HG03457 (cell line): ENCODE data around the gene AFAP1L1.

ENCODE experiments used
- ATAC-seq: cut with Tn5 transposase; IDR thresholded peaks from one replicate; pipeline ENCODE4 v1.9.1; 2021; ENCODE audit warnings: moderate number of reproducible peaks; ENCODE audit not compliant: unreplicated experiment

The AFAP1L1 gene

DNA sequence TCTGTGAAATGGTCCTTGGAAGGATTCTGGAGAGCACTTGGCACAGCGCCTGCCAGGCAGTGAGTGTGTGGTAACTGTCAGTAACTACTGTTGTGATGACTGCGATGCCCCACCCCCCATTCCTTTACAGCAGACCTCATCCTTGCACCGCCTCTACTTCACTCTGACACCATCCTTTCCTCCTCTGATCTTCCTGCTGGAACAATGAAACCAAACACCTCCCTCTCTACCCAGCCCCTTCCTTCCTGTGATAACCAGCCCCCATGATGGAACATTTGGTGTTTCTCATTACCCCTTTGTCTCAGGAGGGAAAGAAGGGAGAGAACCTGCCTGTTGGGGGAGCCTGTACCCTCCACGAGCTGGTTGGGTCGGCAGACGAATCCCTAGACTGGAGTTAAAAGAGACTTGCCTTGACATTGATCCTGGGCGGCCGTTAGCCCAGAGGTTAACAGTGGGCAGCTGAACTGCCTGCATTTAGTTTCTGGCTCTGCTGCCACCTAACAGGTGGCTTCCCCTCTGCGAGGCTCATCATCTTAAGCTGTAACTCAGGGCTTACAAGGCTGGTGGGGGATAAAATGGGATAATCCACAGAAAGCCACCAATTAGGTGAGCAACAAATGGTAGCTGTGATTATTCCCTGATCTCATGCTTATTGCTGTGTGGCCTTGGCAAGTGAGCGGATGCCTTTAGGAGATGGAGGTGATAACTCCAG is 39.4 kb downstream of the AFAP1L1 start:
- ATAC-seq: no peak

DNA sequence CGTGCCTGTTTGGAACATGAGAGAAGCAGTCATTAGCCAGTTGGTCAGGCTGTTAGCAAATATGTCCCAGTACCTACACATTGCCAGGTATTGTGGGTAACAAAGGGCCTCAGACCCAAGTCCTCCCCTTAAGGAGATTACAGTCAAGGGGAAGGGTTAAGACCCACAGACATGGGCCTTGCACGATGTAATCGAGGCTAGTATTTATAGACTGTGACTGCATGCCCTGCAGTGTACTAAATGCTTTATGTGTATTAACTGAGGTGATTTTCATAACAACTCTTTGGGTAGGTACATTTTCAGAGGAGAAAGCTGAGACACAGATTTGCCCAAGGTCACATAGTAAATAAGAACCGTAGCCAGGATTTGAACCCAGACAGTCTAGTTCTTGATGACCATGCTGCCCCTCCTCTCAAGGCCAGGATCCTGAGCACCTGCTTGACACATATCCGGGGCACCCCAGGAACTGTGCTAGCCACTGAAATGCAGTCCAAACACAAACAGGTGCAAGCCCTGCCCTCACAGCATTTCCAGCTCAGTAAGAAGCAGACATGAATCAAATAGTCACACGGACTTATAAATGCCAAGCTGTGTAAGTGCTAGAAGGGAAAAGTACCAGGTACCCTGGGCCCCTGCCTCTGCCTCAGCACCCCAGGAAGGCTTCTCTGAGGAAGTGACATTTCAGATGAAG is 41.6 kb downstream of the AFAP1L1 start:
- no peak for ATAC-seq

- ATAC-seq: no peak
Observed at GRCh38 chr5:149314571-149315111, 43.0 kb downstream of the AFAP1L1 start.

- ATAC-seq: no peak
Observed at GRCh38 chr5:149315753-149316152, 44.1 kb downstream of the AFAP1L1 start.

DNA sequence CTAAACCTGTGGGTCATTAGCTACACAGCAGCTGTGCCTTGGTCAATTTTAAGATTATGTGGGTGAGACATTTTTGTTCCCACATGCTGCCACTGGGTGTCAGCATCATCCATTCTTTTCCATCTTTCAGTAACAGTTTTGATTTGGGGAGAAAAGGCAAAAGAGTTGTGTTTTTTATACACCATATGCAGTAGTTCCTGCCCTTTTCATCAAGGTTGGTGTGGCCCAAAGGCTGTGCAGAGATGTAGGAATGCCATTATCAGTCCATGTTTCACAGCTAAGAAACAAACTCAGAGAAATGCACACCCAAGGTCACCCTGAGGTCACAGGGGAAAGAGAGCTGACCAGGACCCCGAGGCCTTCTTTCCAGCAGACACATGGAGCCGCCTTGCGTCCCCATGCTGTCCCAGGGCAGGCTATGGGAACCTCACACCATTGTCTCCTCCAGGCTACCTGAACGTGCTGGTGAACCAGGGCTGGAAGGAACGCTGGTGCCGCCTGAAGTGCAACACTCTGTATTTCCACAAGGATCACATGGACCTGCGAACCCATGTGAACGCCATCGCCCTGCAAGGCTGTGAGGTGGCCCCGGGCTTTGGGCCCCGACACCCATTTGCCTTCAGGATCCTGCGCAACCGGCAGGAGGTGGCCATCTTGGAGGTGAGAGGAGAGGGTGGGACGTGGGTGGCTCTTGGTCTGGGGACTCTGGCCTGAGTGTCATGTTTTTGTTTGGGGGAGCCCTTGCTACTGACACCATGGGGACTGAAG is 45.8 kb downstream of the AFAP1L1 start:
- no peak for ATAC-seq

DNA sequence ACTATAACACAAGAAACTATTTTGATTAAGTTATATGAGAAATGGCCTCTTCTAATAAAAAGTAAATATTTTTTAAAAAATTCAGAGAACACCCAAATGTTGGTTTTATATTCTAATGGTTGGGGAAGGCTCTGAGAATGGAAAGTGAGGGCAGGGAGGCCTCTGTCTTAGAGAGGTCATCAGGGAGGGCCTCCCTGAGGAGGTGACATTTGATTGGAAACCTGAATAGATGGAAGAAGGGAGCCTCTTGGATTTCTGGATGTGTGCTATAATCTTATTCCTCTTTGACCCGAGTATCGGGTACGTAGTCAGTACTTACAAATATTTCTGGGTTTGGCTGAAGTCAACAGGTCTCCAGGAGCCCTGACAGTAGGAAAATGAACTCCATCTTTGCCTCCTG is 47.5 kb downstream of the AFAP1L1 start:
- no peak for ATAC-seq

GRCh38 chr5:149320791-149321330 is 49.2 kb downstream of the AFAP1L1 start:
- ATAC-seq: no peak

- ATAC-seq: no peak
Observed at GRCh38 chr5:149322518-149322917, 50.9 kb downstream of the AFAP1L1 start.

GRCh38 chr5:149323210-149323609 is 51.6 kb downstream of the AFAP1L1 start:
- ATAC-seq: no peak

DNA sequence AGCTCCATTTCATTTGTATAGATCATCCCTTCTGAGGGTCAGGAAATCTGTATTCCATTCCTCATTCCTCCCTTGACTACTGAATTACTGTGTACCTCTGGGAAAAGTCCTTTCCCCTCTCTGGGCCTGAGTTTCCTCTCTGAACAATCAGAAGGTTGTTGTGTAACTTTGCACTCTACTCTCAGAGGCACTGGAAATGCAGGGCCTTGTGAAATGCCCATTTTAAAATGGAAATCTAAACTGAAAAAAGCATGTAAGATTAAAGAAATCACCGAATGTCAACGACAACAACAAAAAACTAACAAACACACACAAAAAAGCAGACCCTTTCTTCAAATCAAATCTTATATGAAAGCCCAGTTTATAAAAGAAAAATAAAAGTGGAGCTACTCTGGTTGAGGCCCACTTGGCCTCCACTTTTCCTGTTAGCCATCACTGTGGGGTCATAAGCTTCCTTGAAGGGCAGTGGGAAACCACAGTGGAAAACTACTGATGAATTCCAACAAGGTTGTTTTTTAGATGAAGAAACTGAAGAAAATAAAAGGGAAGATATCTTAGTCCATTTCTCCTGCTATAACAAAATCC is 52.1 kb downstream of the AFAP1L1 start:
- no peak for ATAC-seq

- no peak for ATAC-seq
Observed at GRCh38 chr5:149324641-149325040, 53.0 kb downstream of the AFAP1L1 start.

DNA sequence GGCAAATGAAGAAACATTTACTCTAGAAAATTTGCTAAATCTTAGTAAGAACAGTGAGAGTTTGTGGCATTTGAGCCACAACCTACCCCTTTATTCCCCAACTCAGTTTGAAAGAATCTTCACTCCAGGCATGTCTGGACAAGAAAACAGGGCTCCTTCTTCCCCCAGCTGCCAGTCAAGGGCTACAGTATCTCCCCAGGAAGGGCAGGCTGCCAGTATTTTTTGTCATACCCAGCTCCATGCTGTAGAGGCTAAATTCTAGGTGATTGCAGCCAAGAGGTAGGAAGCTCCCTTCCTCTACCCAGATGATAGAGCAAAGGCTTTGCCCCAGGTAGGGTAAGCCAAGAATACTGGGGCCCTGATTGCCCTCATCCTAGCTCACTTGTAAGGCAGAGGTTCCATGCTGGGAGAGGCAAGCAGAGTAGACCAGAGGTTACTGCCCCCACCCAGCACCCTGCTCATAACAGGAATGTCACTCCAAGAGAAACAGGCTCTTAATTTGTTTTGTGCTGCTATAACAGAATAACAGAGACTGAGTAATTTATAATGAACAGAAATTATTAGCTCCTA is 53.6 kb downstream of the AFAP1L1 start:
- no peak for ATAC-seq

GRCh38 chr5:149325894-149326293 is 54.2 kb downstream of the AFAP1L1 start:
- no peak for ATAC-seq

DNA sequence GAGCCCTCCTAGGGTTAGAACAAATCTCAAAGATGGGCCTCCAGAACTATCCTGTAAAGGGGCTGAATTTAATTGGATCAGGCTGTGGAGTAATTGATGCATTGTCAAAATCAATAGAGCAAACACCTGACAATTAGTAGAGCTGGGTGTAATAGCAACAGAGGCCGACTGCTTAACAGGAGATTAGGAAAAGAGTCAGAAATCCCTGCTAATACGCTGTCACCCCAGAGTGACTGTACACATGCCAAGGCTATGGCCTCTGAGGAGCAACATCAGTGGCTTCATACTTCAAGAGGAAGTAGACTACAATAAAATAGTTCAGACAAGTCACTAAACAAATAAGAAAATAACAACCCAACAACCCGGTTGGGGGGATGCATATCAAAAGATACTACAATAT is 55.0 kb downstream of the AFAP1L1 start:
- no peak for ATAC-seq

DNA sequence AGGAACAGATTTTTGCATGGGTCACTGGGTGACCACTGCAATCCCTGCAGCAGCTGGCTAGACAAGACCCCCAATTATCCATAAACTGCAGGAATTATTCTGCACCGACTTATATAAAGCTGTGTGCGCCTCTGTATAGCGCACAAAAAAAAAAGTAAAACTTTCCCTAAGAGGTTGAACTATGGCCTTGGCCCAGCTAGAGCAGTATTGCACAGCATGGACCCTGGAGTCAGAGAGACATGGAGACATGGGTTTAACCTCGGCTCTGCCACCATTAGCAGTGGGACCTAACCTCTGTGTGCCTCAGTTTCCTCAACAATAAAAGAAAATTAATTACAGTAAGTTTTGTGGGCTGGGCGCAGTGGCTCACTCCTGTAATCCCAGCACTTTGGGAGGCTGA is 56.5 kb downstream of the AFAP1L1 start:
- no peak for ATAC-seq

GRCh38 chr5:149333711-149334443 is 62.2 kb downstream of the AFAP1L1 start:
- ATAC-seq: no peak

GRCh38 chr5:149337736-149338135 is 66.1 kb downstream of the AFAP1L1 start:
- ATAC-seq: no peak

DNA sequence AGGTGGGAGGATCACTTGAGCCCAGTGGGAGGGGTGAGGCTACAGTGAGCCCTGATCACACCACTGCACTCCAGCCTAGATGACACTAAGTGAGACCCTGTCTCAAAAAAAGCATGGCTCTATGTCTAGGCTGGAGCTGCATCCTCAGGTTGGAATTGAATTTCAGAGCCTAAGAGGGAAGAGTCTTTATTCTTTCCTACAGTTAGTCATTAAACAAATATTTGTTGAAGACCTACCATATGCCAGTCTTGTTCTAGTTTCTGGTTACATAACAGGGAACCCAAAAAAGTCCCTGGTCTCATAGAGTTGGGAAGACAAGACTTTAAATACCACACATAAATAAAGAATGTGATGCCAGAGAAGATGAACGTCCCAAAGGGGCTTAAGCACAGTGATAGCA is 66.7 kb downstream of the AFAP1L1 start:
- no peak for ATAC-seq

GRCh38 chr5:149340920-149341319 is 69.3 kb downstream of the AFAP1L1 start:
- ATAC-seq: no peak

DNA sequence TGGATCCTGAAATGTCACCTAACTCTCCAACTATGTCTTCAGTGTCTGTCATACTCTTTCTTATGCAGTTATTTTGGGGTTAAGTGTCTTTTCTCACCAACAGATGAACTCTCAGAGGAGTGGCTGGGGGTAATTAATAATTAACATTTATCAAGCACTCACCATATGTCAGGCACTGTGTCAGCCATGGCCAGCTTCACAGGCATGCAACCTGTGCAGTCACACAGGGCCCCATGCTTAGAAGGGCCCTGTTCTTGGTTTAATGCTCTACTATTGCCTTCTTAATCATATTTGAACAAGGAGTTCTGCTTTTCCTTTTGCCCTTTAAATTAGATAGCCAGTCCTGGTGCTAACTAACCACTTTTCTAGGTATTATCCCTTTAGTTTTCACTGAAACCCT is 70.2 kb downstream of the AFAP1L1 start:
- no peak for ATAC-seq
